HepG2 (cell line): ENCODE results near the gene DOLK. TPM values are rescaled to one million over a fixed set of nuclear protein-coding genes. Genes with fewer than 3 reads are reported as not detected.

Source experiments
- HDAC1 ChIP-seq: sonication (generic); formaldehyde crosslinking; IDR thresholded peaks from 2 replicates; pipeline ENCODE4 v1.5.1; 2020; ENCODE audit warnings: mild to moderate bottlenecking, missing genetic modification reagents
- HNF1A ChIP-seq, 2 experiments: sonication (generic) in 1 of 2; formaldehyde crosslinking in 1 of 2; IDR thresholded peaks; 2 replicates each; pipeline versions ENCODE4 v1.4.0 to v1.6.1; 2016 to 2020; ENCODE audit warnings: borderline replicate concordance in 1 of 2, low read depth in 1 of 2, mild to moderate bottlenecking in 1 of 2, missing genetic modification reagents in 1 of 2
- PLRG1 ChIP-seq: fragments of 450-650 bp; conservative IDR thresholded peaks from 2 replicates; pipeline ENCODE4 v1.6.1; 2016
- SPEN ChIP-seq: sonication (generic); formaldehyde crosslinking; IDR thresholded peaks from 2 replicates; pipeline ENCODE4 v1.5.1; 2020; ENCODE audit warnings: low read depth, mild to moderate bottlenecking, missing genetic modification reagents
- SRSF4 ChIP-seq: fragments of 200-400 bp; formaldehyde crosslinking; IDR thresholded peaks from one replicate; pipeline ENCODE4 v1.6.1; 2018; ENCODE audit warnings: mild to moderate bottlenecking, low read depth, low read length, moderate library complexity; ENCODE audit not compliant: poor library complexity, severe bottlenecking
- ZNF136 ChIP-seq: sonication (generic); formaldehyde crosslinking; IDR thresholded peaks from 2 replicates; pipeline ENCODE4 v1.8.1; 2022; ENCODE audit warnings: low read depth, mild to moderate bottlenecking, moderate library complexity, missing genetic modification reagents
- ZNF557 ChIP-seq: sonication (generic); formaldehyde crosslinking; IDR thresholded peaks from 2 replicates; pipeline ENCODE4 v1.4.0; 2020; ENCODE audit warnings: missing genetic modification reagents
- ZNF792 ChIP-seq: IDR thresholded peaks from 2 replicates; pipeline ENCODE4 v1.6.1; 2016
- polyA plus RNA-seq, 8 experiments: library from polyadenylated mRNA; depleted of rRNA in 3 of 8; stranded (reverse) in 7 of 8; unstranded in 1 of 8; fragments of >200 nt; fragmentation: Illumina TruSeq in 4 of 8; extraction: Trizol in 4 of 8; gene quantifications; 2 replicates each; pipeline versions ENCODE4 v1.2.1 to v1.2.3, GENCODE V29; 2011 to 2016; ENCODE audit warnings: low read depth in 4 of 8, missing spikeins in 1 of 8, mixed read lengths in 1 of 8; ENCODE audit not compliant: insufficient read depth in 1 of 8
- total RNA-seq, 5 experiments: library from RNA; depleted of rRNA; stranded (reverse); fragments of >200 nt; fragmentation: Illumina TruSeq; extraction: Trizol; gene quantifications; 2 replicates each; pipeline ENCODE4 v1.2.3, GENCODE V29; 2016; ENCODE audit warnings: low read depth in 1 of 5
- TF ChIP-seq, protein P1 (sequence below): sonication (generic); formaldehyde crosslinking; conservative IDR thresholded peaks from 2 replicates; pipeline ENCODE4 v1.4.0; 2020; ENCODE audit warnings: missing genetic modification reagents
- TF ChIP-seq, protein P2 (sequence below): sonication (generic); formaldehyde crosslinking; conservative IDR thresholded peaks from 2 replicates; pipeline ENCODE4 v1.4.0; 2020; ENCODE audit warnings: missing genetic modification reagents
- TF ChIP-seq, protein P3 (sequence below): sonication (generic); formaldehyde crosslinking; IDR thresholded peaks from 2 replicates; pipeline ENCODE4 v1.5.0; 2020; ENCODE audit warnings: mild to moderate bottlenecking, missing genetic modification reagents, borderline replicate concordance

Gene DOLK
- total and polyA plus RNA-seq, 2 of the 13 experiments (the other 11 are each of a cell fraction or from before 2014, with no cell fraction given), result 15.4 to 18.7 TPM

DNA sequence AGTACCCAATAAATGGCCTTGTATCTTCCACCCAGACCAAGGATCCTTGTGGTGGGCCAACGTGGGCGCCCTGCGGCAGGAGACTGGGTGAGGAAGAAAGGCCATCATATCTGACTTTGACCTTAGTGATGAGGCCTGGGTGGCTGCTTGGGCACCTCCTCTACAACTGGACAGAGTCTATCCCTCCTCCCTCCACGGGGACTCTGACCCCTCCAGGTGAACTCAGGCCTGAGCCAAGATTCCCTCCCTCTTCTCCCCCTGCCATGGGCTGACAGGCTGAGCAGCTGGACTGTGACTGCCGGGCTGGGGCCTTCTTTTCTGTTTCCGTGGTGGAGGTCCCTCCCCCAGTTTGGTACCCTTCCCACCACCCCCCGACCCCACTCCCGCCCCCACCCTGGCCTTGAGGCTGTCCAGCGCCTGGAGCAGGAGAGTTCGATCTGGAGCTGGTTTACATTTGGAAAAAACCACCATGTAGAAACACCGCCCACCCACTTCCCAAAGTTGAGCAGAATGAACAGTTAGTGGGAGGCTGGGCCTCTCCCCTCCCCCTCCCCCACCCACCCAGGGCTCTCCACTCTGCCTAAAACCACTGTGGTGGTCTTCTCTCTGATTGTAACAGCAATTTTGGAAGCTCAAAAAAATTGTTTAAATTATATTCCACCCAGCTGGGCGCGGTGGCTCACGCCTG lies 27.9 kb downstream of the DOLK start (continued):
- no peak for TF ChIP-seq SRSF4
- TF ChIP-seq ZNF136, result no peak
- TF ChIP-seq PLRG1, result no peak
- no peak for TF ChIP-seq ZNF557 (CRISPR knock-in tag)
- TF ChIP-seq, protein P1, sequence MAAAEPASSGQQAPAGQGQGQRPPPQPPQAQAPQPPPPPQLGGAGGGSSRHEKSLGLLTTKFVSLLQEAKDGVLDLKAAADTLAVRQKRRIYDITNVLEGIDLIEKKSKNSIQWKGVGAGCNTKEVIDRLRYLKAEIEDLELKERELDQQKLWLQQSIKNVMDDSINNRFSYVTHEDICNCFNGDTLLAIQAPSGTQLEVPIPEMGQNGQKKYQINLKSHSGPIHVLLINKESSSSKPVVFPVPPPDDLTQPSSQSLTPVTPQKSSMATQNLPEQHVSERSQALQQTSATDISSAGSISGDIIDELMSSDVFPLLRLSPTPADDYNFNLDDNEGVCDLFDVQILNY (CRISPR knock-in tag), result no peak
- TF ChIP-seq SPEN (CRISPR knock-in tag), result 0 out of 2 replicates have a peak, but pooled peaks have one; percentile 48
- TF ChIP-seq, protein P2, sequence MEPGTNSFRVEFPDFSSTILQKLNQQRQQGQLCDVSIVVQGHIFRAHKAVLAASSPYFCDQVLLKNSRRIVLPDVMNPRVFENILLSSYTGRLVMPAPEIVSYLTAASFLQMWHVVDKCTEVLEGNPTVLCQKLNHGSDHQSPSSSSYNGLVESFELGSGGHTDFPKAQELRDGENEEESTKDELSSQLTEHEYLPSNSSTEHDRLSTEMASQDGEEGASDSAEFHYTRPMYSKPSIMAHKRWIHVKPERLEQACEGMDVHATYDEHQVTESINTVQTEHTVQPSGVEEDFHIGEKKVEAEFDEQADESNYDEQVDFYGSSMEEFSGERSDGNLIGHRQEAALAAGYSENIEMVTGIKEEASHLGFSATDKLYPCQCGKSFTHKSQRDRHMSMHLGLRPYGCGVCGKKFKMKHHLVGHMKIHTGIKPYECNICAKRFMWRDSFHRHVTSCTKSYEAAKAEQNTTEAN (CRISPR knock-in tag), result no peak
- peak; percentile 56; the same call in 1 of the 2 replicates for TF ChIP-seq HDAC1
- TF ChIP-seq, protein P3, sequence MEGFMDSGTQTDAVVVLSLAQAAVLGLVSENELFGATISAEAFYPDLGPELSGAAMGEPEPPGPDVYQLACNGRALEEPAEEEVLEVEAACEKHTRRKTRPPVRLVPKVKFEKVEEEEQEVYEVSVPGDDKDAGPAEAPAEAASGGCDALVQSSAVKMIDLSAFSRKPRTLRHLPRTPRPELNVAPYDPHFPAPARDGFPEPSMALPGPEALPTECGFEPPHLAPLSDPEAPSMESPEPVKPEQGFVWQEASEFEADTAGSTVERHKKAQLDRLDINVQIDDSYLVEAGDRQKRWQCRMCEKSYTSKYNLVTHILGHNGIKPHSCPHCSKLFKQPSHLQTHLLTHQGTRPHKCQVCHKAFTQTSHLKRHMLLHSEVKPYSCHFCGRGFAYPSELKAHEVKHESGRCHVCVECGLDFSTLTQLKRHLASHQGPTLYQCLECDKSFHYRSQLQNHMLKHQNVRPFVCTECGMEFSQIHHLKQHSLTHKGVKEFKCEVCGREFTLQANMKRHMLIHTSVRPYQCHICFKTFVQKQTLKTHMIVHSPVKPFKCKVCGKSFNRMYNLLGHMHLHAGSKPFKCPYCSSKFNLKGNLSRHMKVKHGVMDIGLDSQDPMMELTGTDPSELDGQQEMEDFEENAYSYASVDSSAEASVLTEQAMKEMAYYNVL (CRISPR knock-in tag), result peak; percentile 30; the same call in 1 of the 2 replicates
- TF ChIP-seq HNF1A (IDR thresholded peaks at IDR 0.05; ENCODE audit: low read depth), result no peak
- no peak for TF ChIP-seq HNF1A (CRISPR knock-in tag; IDR thresholded peaks at IDR 0.05; ENCODE audit: borderline replicate concordance)
- no peak for TF ChIP-seq ZNF792 (CRISPR knock-in tag)
